ENCODE measurements around the gene SIMC1. TPM values are rescaled to one million over a fixed set of nuclear protein-coding genes. Genes with fewer than 3 reads are reported as not detected.

The SIMC1 gene
- total and polyA plus RNA-seq, 5 experiments from 2014 or later = 2.4 to 23.0 (median 11.1) TPM

GRCh38 chr5:176379881-176380280 is 141.7 kb downstream of the SIMC1 start:
- H3K27ac Mint-ChIP-seq = peak overlapping the region in 1 of 10 donors; percentile 4
- no peaks in the 10 kb centered on the region for H3K9me3 Mint-ChIP-seq
- DNase-seq (no peak), ATAC-seq (no peak)
- POLR2A ChIA-PET = interaction anchor here (1.2 kb wide), 1 partner anchor 9 kb away, joined by 4 read pairs; the partner anchor contains the start of genes HIGD2A and NOP16
- H3K4me1 Mint-ChIP-seq = peaks cover 0 to 6% (median 0%) of the 10 kb centered on the region in 4 donors
- H3K27me3 Mint-ChIP-seq = no peaks in the 10 kb centered on the region
- H3K4me3 Mint-ChIP-seq = no peak overlapping the region
- H3K36me3 Mint-ChIP-seq = peaks cover 0 to 49% (median 14%) of the 10 kb centered on the region in 3 donors

DNA sequence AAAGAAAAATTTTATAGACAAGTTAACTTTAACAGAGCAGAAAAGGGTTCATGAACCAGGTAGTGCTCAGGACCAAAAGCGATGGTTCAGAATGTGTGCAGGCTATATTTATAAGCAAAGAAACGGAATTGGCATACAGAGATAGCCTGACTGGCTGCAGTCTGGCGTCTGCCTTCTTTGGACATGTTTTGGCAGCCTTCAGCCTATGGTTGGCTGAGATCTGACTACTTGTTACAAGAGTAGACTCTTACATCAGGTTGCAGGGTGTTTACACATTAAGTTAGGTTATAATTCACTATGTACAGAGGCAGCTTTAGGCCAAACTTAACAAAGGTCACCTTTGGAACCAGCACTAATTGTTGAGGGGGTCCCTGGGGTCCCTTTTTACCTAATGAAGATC is 143.2 kb downstream of the SIMC1 start:
- POLR2A ChIA-PET = interaction anchor here (0.9 kb wide), 1 partner anchor 20 kb away, joined by 3 read pairs; the partner anchor contains the start of gene KIAA1191
- ATAC-seq (no peak), DNase-seq (no peak)
- H3K27me3 Mint-ChIP-seq = no peaks in the 10 kb centered on the region
- H3K36me3 Mint-ChIP-seq = peaks cover 0 to 59% (median 17%) of the 10 kb centered on the region in 3 donors
- H3K27ac Mint-ChIP-seq = peak overlapping the region in 1 of 10 donors; percentile 15
- H3K4me3 Mint-ChIP-seq = no peak overlapping the region
- H3K4me1 Mint-ChIP-seq = peaks cover 5 to 17% (median 11%) of the 10 kb centered on the region in 4 donors
- no peaks in the 10 kb centered on the region for H3K9me3 Mint-ChIP-seq

DNA sequence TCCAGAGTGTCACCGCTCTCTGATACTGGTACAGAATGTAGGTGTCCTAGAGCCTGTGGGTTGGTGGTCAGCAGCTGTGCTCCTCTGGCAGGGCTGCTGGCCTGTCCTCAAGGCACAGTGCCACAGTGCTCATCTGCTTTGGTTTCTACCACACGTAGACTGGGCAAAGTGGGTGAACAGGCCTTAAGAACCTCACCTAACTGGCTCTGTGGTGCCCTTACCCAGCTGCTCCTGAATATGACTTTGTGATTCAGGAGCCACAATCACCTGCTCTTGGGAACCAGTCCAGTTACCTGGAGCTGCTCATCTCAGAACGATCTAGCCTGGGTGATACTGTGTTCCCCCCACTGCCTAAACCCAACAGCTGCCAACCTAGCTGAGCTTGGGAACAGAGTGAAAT is 143.8 kb downstream of the SIMC1 start:
- Mint-ChIP-seq H3K27ac (peak overlapping the region in 1 of 10 donors; percentile 19), H3K27me3 (no peaks in the 10 kb centered on the region), H3K36me3 (peaks cover 0 to 64% (median 17%) of the 10 kb centered on the region in 3 donors), H3K4me1 (peaks cover 9 to 23% (median 17%) of the 10 kb centered on the region in 4 donors), H3K9me3 (no peaks in the 10 kb centered on the region), H3K4me3 (no peak overlapping the region)
- ATAC-seq (no peak), DNase-seq (no peak)
- POLR2A ChIA-PET = no interaction called here

GRCh38 chr5:176382721-176383120 is 144.5 kb downstream of the SIMC1 start:
- no peak overlapping the region for H3K27ac Mint-ChIP-seq
- peaks cover 14 to 30% (median 24%) of the 10 kb centered on the region in 4 donors for H3K4me1 Mint-ChIP-seq
- H3K27me3 Mint-ChIP-seq = no peaks in the 10 kb centered on the region
- POLR2A ChIA-PET = interaction anchor here (0.5 kb wide), 1 partner anchor 16 kb away, joined by 4 read pairs; no protein-coding TSS in a partner anchor
- H3K9me3 Mint-ChIP-seq = no peaks in the 10 kb centered on the region
- H3K36me3 Mint-ChIP-seq = peaks cover 0 to 66% (median 17%) of the 10 kb centered on the region in 3 donors
- no peak overlapping the region for H3K4me3 Mint-ChIP-seq
- no peak for DNase-seq
- ATAC-seq = no peak

DNA sequence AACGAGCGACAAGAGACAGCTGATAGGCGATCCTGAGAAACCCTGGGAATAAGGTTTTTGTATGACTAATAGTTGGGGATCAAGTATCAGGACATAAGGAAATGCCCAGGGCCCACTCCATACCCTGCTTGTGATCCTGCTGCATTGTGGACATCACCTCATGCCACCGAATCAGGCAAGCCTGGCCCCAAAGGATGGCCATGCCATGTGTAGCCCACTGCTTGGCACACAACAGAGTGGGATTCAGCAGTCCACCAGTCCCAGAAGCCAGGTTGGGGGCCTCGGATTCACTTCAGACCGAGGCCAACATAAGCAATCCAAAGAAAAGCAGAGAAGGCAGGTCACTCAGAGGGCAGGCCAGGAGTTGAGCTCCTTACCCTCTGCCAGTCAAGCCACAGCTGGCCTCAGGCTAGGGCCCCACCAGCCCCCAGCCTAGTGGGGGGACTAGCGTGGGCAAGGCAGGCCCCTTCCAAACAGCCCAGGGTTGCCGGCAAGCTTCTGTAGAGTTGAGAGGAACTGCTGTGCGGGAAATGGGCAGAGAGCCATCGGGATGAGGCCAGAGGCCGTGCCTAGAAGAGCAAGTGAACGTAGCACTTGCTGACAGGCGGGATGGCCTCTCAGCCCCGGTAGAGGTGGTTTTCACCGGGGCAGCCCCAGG is 145.2 kb downstream of the SIMC1 start:
- H3K27me3 Mint-ChIP-seq = no peaks in the 10 kb centered on the region
- H3K27ac Mint-ChIP-seq = no peak overlapping the region
- H3K9me3 Mint-ChIP-seq = no peaks in the 10 kb centered on the region
- DNase-seq (no peak), ATAC-seq (no peak)
- peaks cover 0 to 66% (median 17%) of the 10 kb centered on the region in 3 donors for H3K36me3 Mint-ChIP-seq
- H3K4me1 Mint-ChIP-seq = peaks cover 17 to 35% (median 29%) of the 10 kb centered on the region in 4 donors
- no peak overlapping the region for H3K4me3 Mint-ChIP-seq
- POLR2A ChIA-PET = no interaction called here

DNA sequence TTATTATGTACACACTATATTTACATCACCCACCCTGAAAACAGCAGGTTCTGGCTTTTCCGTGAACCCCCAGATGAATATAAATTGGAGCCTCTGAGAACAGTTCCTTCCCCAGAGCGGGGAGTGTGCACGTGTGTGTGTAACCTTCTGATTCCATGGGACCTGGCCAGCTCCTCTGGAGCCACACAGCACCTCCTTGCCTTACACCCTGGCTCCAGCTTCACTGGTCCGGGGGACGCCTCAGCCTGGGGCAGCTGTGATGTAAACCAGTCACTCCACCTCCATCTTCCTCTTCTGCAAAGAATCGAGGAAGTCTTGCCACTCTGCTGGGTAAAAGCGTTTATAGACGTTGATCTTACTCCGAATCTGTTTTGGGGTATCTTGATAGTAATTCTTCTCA is 145.7 kb downstream of the SIMC1 start:
- Mint-ChIP-seq H3K9me3 (no peaks in the 10 kb centered on the region), H3K4me3 (no peak overlapping the region), H3K36me3 (peaks cover 0 to 64% (median 17%) of the 10 kb centered on the region in 3 donors), H3K4me1 (peaks cover 17 to 36% (median 29%) of the 10 kb centered on the region in 4 donors), H3K27ac (peak overlapping the region in 1 of 10 donors; percentile 34), H3K27me3 (no peaks in the 10 kb centered on the region)
- POLR2A ChIA-PET = no interaction called here
- ATAC-seq (no peak), DNase-seq (no peak)

DNA sequence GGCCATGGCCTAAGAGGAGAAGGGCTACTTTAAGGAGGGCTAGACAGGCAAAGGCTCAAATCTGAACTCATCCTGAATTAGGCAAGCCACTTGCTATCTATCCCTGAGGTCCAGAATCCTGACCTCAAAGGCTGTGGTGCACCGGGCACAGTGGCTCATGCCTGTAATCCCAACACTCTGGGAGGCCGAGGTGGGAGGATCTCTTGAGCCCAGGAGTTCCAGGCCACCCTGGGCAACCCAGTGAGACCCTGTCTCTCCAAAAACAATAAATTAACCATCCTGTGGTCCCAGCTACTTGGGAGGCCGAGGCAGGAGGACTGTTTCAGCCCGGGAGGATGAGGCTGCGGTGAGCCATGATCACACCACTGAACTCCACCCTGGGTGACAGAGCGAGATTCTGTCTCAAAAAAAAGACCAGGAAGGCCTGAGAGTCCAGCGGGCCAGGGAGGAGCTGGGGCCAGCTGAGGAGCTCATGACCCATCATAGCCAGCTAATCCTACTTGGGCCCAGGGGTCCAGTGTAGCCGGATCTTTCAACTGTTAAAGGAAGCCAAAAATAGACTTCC is 146.2 kb downstream of the SIMC1 start:
- DNase-seq = no peak
- peaks cover 17 to 41% (median 32%) of the 10 kb centered on the region in 4 donors for H3K4me1 Mint-ChIP-seq
- H3K4me3 Mint-ChIP-seq = no peak overlapping the region
- H3K27ac Mint-ChIP-seq = peak overlapping the region in 1 of 10 donors; percentile 34
- H3K36me3 Mint-ChIP-seq = peaks cover 0 to 62% (median 17%) of the 10 kb centered on the region in 3 donors
- H3K9me3 Mint-ChIP-seq = no peaks in the 10 kb centered on the region
- no peaks in the 10 kb centered on the region for H3K27me3 Mint-ChIP-seq
- POLR2A ChIA-PET = interaction anchor here (1.8 kb wide), 1 partner anchor 23 kb away, joined by 7 read pairs; the partner anchor contains the start of gene KIAA1191
- ATAC-seq = no peak

- DNase-seq (no peak), ATAC-seq (no peak)
- H3K27me3 Mint-ChIP-seq = no peaks in the 10 kb centered on the region
- H3K4me3 Mint-ChIP-seq = no peak overlapping the region
- H3K4me1 Mint-ChIP-seq = peaks cover 17 to 41% (median 34%) of the 10 kb centered on the region in 4 donors
- H3K36me3 Mint-ChIP-seq = peaks cover 0 to 59% (median 13%) of the 10 kb centered on the region in 3 donors
- no peaks in the 10 kb centered on the region for H3K9me3 Mint-ChIP-seq
- H3K27ac Mint-ChIP-seq = peak overlapping the region in 1 of 10 donors; percentile 47
- POLR2A ChIA-PET = interaction anchor here (1.8 kb wide), 1 partner anchor 24 kb away, joined by 7 read pairs; the partner anchor contains the start of gene KIAA1191
Measured at GRCh38 chr5:176384991-176385390, 146.8 kb downstream of the SIMC1 start.

DNA sequence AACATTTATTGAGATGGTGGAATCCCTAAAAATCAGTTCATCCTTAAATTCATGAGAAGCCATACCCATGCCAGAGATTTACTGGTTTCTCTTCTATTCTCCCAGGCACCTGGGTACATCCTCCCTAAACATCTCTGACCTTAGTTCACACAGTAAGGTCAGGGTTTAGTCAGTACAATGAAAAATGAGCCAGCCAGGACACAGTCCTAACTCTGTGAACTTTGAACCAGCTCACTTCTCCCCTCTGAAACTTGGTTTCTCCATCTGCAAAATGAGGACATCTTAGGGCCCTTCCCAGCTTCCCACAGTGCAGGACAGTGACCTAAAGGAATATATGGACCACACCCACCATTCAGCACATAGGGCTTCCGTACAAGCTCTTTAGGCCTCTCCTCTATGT is 148.3 kb downstream of the SIMC1 start:
- Mint-ChIP-seq H3K9me3 (no peaks in the 10 kb centered on the region), H3K27me3 (no peaks in the 10 kb centered on the region), H3K36me3 (peaks cover 0 to 56% (median 7%) of the 10 kb centered on the region in 3 donors), H3K4me3 (peak overlapping the region in 9 of 10 donors; percentile 39 to 100 (median 63)), H3K4me1 (peaks cover 17 to 42% (median 37%) of the 10 kb centered on the region in 4 donors), H3K27ac (peak overlapping the region in 6 of 10 donors; percentile 31 to 98 (median 54))
- POLR2A ChIA-PET = interaction anchor here (3.8 kb wide), 1 partner anchor 25 kb away, joined by 58 read pairs; the partner anchor contains the start of gene KIAA1191
- ATAC-seq (no peak), DNase-seq (no peak)

GRCh38 chr5:176387384-176387925 is 149.2 kb downstream of the SIMC1 start:
- no peaks in the 10 kb centered on the region for H3K27me3 Mint-ChIP-seq
- no peaks in the 10 kb centered on the region for H3K9me3 Mint-ChIP-seq
- H3K27ac Mint-ChIP-seq = peak overlapping the region in 9 of 10 donors; percentile 73 to 100 (median 99)
- peaks cover 17 to 42% (median 37%) of the 10 kb centered on the region in 4 donors for H3K4me1 Mint-ChIP-seq
- H3K36me3 Mint-ChIP-seq = peaks cover 0 to 59% (median 3%) of the 10 kb centered on the region in 3 donors
- POLR2A ChIA-PET = interaction anchor here (1.0 to 3.8 kb wide), 5 partner anchors 11 to 149 kb away, joined by 3 to 58 read pairs (median 25); partner anchors contain the start of genes ARL10, CLTB, KIAA1191 and RNF44
- no peak for ATAC-seq
- DNase-seq = no peak
- H3K4me3 Mint-ChIP-seq = peak overlapping the region; percentile 86 to 100 (median 99)

- peak overlapping the region; percentile 95 to 100 (median 100) for H3K27ac Mint-ChIP-seq
- POLR2A ChIA-PET = interaction anchor here (0.9 to 3.8 kb wide), 10 partner anchors 7 to 259 kb away, joined by 3 to 58 read pairs (median 4); partner anchors contain the start of genes ARL10, CLTB, KIAA1191 and RNF44
- H3K9me3 Mint-ChIP-seq = no peaks in the 10 kb centered on the region
- peaks cover 0 to 54% (median 2%) of the 10 kb centered on the region in 3 donors for H3K36me3 Mint-ChIP-seq
- peak overlapping the region; percentile 86 to 100 (median 99) for H3K4me3 Mint-ChIP-seq
- no peak for ATAC-seq
- H3K27me3 Mint-ChIP-seq = no peaks in the 10 kb centered on the region
- DNase-seq = no peak
- H3K4me1 Mint-ChIP-seq = peaks cover 17 to 42% (median 37%) of the 10 kb centered on the region in 4 donors
Measured at GRCh38 chr5:176388003-176388443, 149.8 kb downstream of the SIMC1 start.

DNA sequence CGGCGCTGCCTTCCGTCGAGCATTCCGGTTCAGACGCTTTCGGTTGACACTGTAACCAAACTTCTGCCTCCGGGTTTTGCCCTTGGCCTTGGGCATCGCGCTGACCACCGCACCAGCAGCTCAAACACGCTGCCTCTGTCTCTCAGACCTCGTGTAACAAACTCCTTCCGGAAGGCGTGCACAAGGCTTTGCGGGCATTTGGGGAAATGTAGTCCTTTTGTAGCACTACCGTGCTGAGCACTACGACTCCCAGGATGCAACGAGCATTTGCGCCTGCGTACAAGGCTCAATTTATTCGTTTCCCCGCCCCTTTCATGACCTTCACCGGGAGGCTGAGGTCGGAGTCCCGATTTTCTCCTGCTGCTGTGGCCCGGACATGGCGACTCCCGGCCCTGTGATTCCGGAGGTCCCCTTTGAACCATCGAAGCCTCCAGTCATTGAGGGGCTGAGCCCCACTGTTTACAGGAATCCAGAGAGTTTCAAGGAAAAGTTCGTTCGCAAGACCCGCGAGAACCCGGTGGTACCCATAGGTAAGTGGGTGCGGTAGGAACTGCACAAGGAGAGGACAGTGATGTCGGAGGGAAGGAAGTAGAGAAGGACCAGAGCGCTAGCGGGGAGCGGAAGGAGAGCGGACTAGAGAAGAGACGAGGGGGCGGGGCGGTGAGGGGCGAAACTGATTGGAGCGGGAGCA is 150.4 kb downstream of the SIMC1 start, which contains the start of the genes HIGD2A and NOP16:
HIGD2A (plus strand) TSS at position 308 of the 691 bp plus-strand sequence; CDS start at position 377, 69 bp downstream.
NOP16 (minus strand) TSS at position 155 of the 691 bp plus-strand sequence; CDS start at position 96, 59 bp downstream.
- DNase-seq (peak; percentile 96 to 100 (median 98)), ATAC-seq (peak; percentile 89 to 90)
- Mint-ChIP-seq H3K36me3 (peaks cover 0 to 48% (median 2%) of the 10 kb centered on the region in 3 donors), H3K4me3 (peak within 1 kb of the TSS; percentile 86 to 100 (median 99)), H3K4me1 (peaks cover 17 to 42% (median 37%) of the 10 kb centered on the region in 4 donors), H3K27ac (peak within 1 kb of the TSS; percentile 95 to 100 (median 100)), H3K9me3 (no peaks in the 10 kb centered on the region), H3K27me3 (no peaks in the 10 kb centered on the region)
- POLR2A ChIA-PET = interaction anchor here (0.6 to 3.8 kb wide), 13 partner anchors 8 to 258 kb away, joined by 3 to 58 read pairs (median 4); partner anchors contain the start of genes ARL10, CLTB, KIAA1191 and RNF44
